Smooth muscle cell of the umbilical artery (primary cell): ENCODE results near the gene BSCL2. TPM values are rescaled to one million over a fixed set of nuclear protein-coding genes. Genes with fewer than 3 reads are reported as not detected.

Experiments
- total RNA-seq: library from RNA; depleted of rRNA; stranded (reverse); fragments of >200 nt; gene quantifications from 2 replicates; pipeline ENCODE4 v1.2.3, GENCODE V29; 2014

Gene BSCL2
- 41.1 and 119 TPM in 2 replicates for total RNA-seq

GRCh38 chr11:62707277-62707861, at the start of gene BSCL2, which contains the start of gene GNG3:
BSCL2 (minus strand) TSS chr11:62707424; CDS start chr11:62707195, 229 bp downstream.
GNG3 (plus strand) TSS chr11:62707676; CDS start chr11:62708296, 620 bp downstream.

GRCh38 chr11:62753736-62754603, 46.7 kb upstream of the BSCL2 start, which contains the start of gene ZBTB3:
ZBTB3 (minus strand) TSS chr11:62754160; CDS start chr11:62753664, 496 bp downstream.

GRCh38 chr11:62728171-62728988, 21.2 kb upstream of the BSCL2 start, which contains the start of gene TTC9C:
TTC9C (plus strand) TSS chr11:62728486; CDS start chr11:62728849, 363 bp downstream.

GRCh38 chr11:62727165-62727871, 20.1 kb upstream of the BSCL2 start, which contains the start of gene HNRNPUL2:
HNRNPUL2 (minus strand) TSS chr11:62727457; CDS start chr11:62727156, 301 bp downstream.

GRCh38 chr11:62689421-62690183, 17.6 kb downstream of the BSCL2 start, which contains the start of gene LRRN4CL:
LRRN4CL (minus strand) TSS chr11:62689530; CDS start chr11:62688508, 1,022 bp downstream.

GRCh38 chr11:62678770-62679696, 28.2 kb downstream of the BSCL2 start, which contains the start of gene UBXN1:
UBXN1 (minus strand) TSS chr11:62679073; CDS start chr11:62678923, 150 bp downstream.

GRCh38 chr11:62671608-62672389, 35.4 kb downstream of the BSCL2 start, which contains the start of the genes LBHD1 and UQCC3:
LBHD1 (minus strand) TSS chr11:62672267; CDS start chr11:62670031, 2,236 bp downstream.
UQCC3 (plus strand) TSS chr11:62671673; CDS start chr11:62671746, 73 bp downstream.

GRCh38 chr11:62665075-62665598, 42.1 kb downstream of the BSCL2 start, which contains the start of the genes C11orf98 and CSKMT:
C11orf98 (minus strand) TSS chr11:62665210; CDS start chr11:62665169, 41 bp downstream.
CSKMT (plus strand) TSS chr11:62665312; CDS start chr11:62665880, 568 bp downstream.

GRCh38 chr11:62645946-62646824, 61.0 kb downstream of the BSCL2 start, which contains the start of gene GANAB:
GANAB (minus strand) TSS chr11:62646613; CDS start chr11:62646599, 14 bp downstream.

Other genes with a start within 250 kb of the BSCL2 start
- gene AHNAK, start 160.6 kb downstream of the BSCL2 start, total RNA-seq: 313 and 660 TPM in 2 replicates
- gene EEF1G, start 133.5 kb downstream of the BSCL2 start, total RNA-seq: 1,165 and 1,500 TPM in 2 replicates
- gene TUT1, start 115.9 kb downstream of the BSCL2 start, total RNA-seq: 6.5 and 10.7 TPM in 2 replicates
- 92.3 and 107 TPM in 2 replicates for gene MTA2, start 105.6 kb downstream of the BSCL2 start, total RNA-seq
- 24.5 and 24.6 TPM in 2 replicates for gene EML3, start 94.6 kb downstream of the BSCL2 start, total RNA-seq
- gene ROM1, start 94.2 kb downstream of the BSCL2 start, total RNA-seq: 2.5 and 3.9 TPM in 2 replicates
- 61.5 and 63.5 TPM in 2 replicates for gene B3GAT3, start 85.4 kb downstream of the BSCL2 start, total RNA-seq
- gene GANAB, start 60.8 kb downstream of the BSCL2 start, total RNA-seq: 505 and 539 TPM in 2 replicates
- gene INTS5, start 54.1 kb downstream of the BSCL2 start, total RNA-seq: 19.6 and 27.1 TPM in 2 replicates
- 17.2 and 17.9 TPM in 2 replicates for gene C11orf98, start 42.2 kb downstream of the BSCL2 start, total RNA-seq
- 3.5 and 7.4 TPM in 2 replicates for gene CSKMT, start 42.1 kb downstream of the BSCL2 start, total RNA-seq
- 3.8 and 6.8 TPM in 2 replicates for gene UQCC3, start 35.8 kb downstream of the BSCL2 start, total RNA-seq
- 4.5 and 4.6 TPM in 2 replicates for gene LBHD1, start 35.2 kb downstream of the BSCL2 start, total RNA-seq
- gene UBXN1, start 28.4 kb downstream of the BSCL2 start, total RNA-seq: 77.0 and 96.5 TPM in 2 replicates
- gene LRRN4CL, start 17.9 kb downstream of the BSCL2 start, total RNA-seq: 0.23 and 0.59 TPM in 2 replicates
- gene GNG3, start 252 bp upstream of the BSCL2 start, total RNA-seq: not detected in 2 replicates
- 14.3 and 18.0 TPM in 2 replicates for gene HNRNPUL2, start 20.0 kb upstream of the BSCL2 start, total RNA-seq
- 29.4 and 32.7 TPM in 2 replicates for gene TTC9C, start 21.1 kb upstream of the BSCL2 start, total RNA-seq
- gene ZBTB3, start 46.7 kb upstream of the BSCL2 start, total RNA-seq: 8.2 and 11.9 TPM in 2 replicates
- gene POLR2G, start 54.2 kb upstream of the BSCL2 start, total RNA-seq: 39.2 and 59.7 TPM in 2 replicates
- gene TAF6L, start 64.0 kb upstream of the BSCL2 start, total RNA-seq: 15.6 and 23.8 TPM in 2 replicates
- 28.9 and 42.5 TPM in 2 replicates for gene TMEM179B, start 80.0 kb upstream of the BSCL2 start, total RNA-seq
- gene TMEM223, start 84.6 kb upstream of the BSCL2 start, total RNA-seq: 16.1 and 22.6 TPM in 2 replicates
- 21.1 and 49.2 TPM in 2 replicates for gene NXF1, start 98.0 kb upstream of the BSCL2 start, total RNA-seq
- 35.9 and 36.6 TPM in 2 replicates for gene STX5, start 124.6 kb upstream of the BSCL2 start, total RNA-seq
- not detected in 2 replicates for gene TEX54, start 125.4 kb upstream of the BSCL2 start, total RNA-seq
- gene WDR74, start 132.2 kb upstream of the BSCL2 start, total RNA-seq: 36.8 and 53.0 TPM in 2 replicates
- gene SLC3A2, start 173.5 kb upstream of the BSCL2 start, total RNA-seq: 121 and 217 TPM in 2 replicates
- gene CHRM1, start 213.9 kb upstream of the BSCL2 start, total RNA-seq: not detected in 2 replicates